Activated T-helper 2 cell treated with anti-CD3 and anti-CD28 coated beads, Interferon-gamma antibody, Interleukin-2, Interleukin-4, amounts not matched to agents 10 μg/mL and 5 μg/mL and 100 μg/mL, durations not matched to agents 14 hours and 24 hours and 36 hours (primary cell): ENCODE data around the gene GSK3A. TPM values are rescaled to one million over a fixed set of nuclear protein-coding genes. Genes with fewer than 3 reads are reported as not detected.

ENCODE experiments used
- DNase-seq: peaks from one replicate; pipeline ENCODE4 v3.0.0; 2021; ENCODE audit warnings: low spot score
- H3K27ac Mint-ChIP-seq: one replicate; pipeline ENCODE4 v1.8.0; 2021; ENCODE audit warnings: mixed read lengths
- H3K27me3 Mint-ChIP-seq: one replicate; pipeline ENCODE4 v1.8.0; 2021; ENCODE audit warnings: low read depth, mixed read lengths
- H3K36me3 Mint-ChIP-seq: one replicate; pipeline ENCODE4 v1.8.0; 2021; ENCODE audit warnings: low read depth, mixed read lengths
- H3K4me1 Mint-ChIP-seq: one replicate; pipeline ENCODE4 v1.8.0; 2021; ENCODE audit warnings: low read depth, mixed read lengths
- H3K4me3 Mint-ChIP-seq: one replicate; pipeline ENCODE4 v1.8.0; 2021; ENCODE audit warnings: low read depth, mild to moderate bottlenecking, moderate library complexity, mixed read lengths
- H3K9me3 Mint-ChIP-seq: one replicate; pipeline ENCODE4 v1.8.0; 2021; ENCODE audit warnings: mixed read lengths
- intact Hi-C: fragments of 100-400 bp; cut with micrococcal nuclease; formaldehyde crosslinking; loops from one replicate; pipeline ENCODE4 v1.15.1; 2023
- total RNA-seq: library from RNA; stranded (reverse); gene quantifications from 2 replicates; pipeline ENCODE4 v1.2.3, GENCODE V29; 2022

The GSK3A gene
- total RNA-seq, 1 donor from 2014 or later, result 52.4 TPM

- Mint-ChIP-seq H3K27ac (peak overlapping the region; percentile 47), H3K36me3 (peaks cover 19% of the 10 kb centered on the region), H3K9me3 (no peaks in the 10 kb centered on the region), H3K4me1 (peaks cover 28% of the 10 kb centered on the region), H3K4me3 (peak overlapping the region; percentile 88), H3K27me3 (no peaks in the 10 kb centered on the region)
- DNase-seq, result no peak
- intact Hi-C loops, result no loop called here
Observed at GRCh38 chr19:42285541-42285941, 43.1 kb upstream of the GSK3A start.

- peaks cover 18% of the 10 kb centered on the region for H3K36me3 Mint-ChIP-seq
- DNase-seq, result no peak
- peak overlapping the region; percentile 82 for H3K27ac Mint-ChIP-seq
- peak overlapping the region; percentile 88 for H3K4me3 Mint-ChIP-seq
- intact Hi-C loops, result no loop called here
- H3K4me1 Mint-ChIP-seq, result peaks cover 28% of the 10 kb centered on the region
- no peaks in the 10 kb centered on the region for H3K9me3 Mint-ChIP-seq
- no peaks in the 10 kb centered on the region for H3K27me3 Mint-ChIP-seq
Observed at GRCh38 chr19:42284591-42285341, 42.4 kb upstream of the GSK3A start.

GRCh38 chr19:42284066-42284501, 41.7 kb upstream of the GSK3A start:
- H3K4me3 Mint-ChIP-seq, result no peak overlapping the region
- H3K36me3 Mint-ChIP-seq, result peaks cover 14% of the 10 kb centered on the region
- H3K27me3 Mint-ChIP-seq, result no peaks in the 10 kb centered on the region
- intact Hi-C loops, result no loop called here
- DNase-seq, result peak; percentile 80
- no peaks in the 10 kb centered on the region for H3K9me3 Mint-ChIP-seq
- H3K4me1 Mint-ChIP-seq, result peaks cover 35% of the 10 kb centered on the region
- H3K27ac Mint-ChIP-seq, result no peak overlapping the region

- intact Hi-C loops, result loop anchor here (1.0 to 2.0 kb wide), 7 partner anchors 15 to 151 kb away; partner anchors contain the start of genes ERF, MEGF8, PAFAH1B3 and POU2F2
- H3K36me3 Mint-ChIP-seq, result peaks cover 16% of the 10 kb centered on the region
- H3K27ac Mint-ChIP-seq, result no peak overlapping the region
- H3K27me3 Mint-ChIP-seq, result no peaks in the 10 kb centered on the region
- no peak overlapping the region for H3K4me3 Mint-ChIP-seq
- no peaks in the 10 kb centered on the region for H3K9me3 Mint-ChIP-seq
- peak; percentile 91 for DNase-seq
- peaks cover 39% of the 10 kb centered on the region for H3K4me1 Mint-ChIP-seq
Observed at GRCh38 chr19:42283188-42284065, 41.0 kb upstream of the GSK3A start.

- no peak for DNase-seq
- H3K27ac Mint-ChIP-seq, result peak overlapping the region; percentile 89
- no peaks in the 10 kb centered on the region for H3K27me3 Mint-ChIP-seq
- H3K9me3 Mint-ChIP-seq, result no peaks in the 10 kb centered on the region
- H3K36me3 Mint-ChIP-seq, result peaks cover 18% of the 10 kb centered on the region
- intact Hi-C loops, result loop anchor here (1.0 to 2.0 kb wide), 7 partner anchors 15 to 150 kb away; partner anchors contain the start of genes ERF, MEGF8, PAFAH1B3 and POU2F2
- H3K4me1 Mint-ChIP-seq, result peaks cover 39% of the 10 kb centered on the region
- peak overlapping the region; percentile 71 for H3K4me3 Mint-ChIP-seq
Observed at GRCh38 chr19:42282819-42283187, 40.4 kb upstream of the GSK3A start.

- no peaks in the 10 kb centered on the region for H3K9me3 Mint-ChIP-seq
- H3K27ac Mint-ChIP-seq, result peak overlapping the region; percentile 89
- DNase-seq, result no peak
- intact Hi-C loops, result loop anchor here (2.0 kb wide), 4 partner anchors 21 to 149 kb away; partner anchors contain the start of genes MEGF8, PAFAH1B3, POU2F2 and PRR19
- peaks cover 14% of the 10 kb centered on the region for H3K36me3 Mint-ChIP-seq
- peaks cover 39% of the 10 kb centered on the region for H3K4me1 Mint-ChIP-seq
- H3K4me3 Mint-ChIP-seq, result peak overlapping the region; percentile 78
- no peaks in the 10 kb centered on the region for H3K27me3 Mint-ChIP-seq
Observed at GRCh38 chr19:42281827-42282762, 39.7 kb upstream of the GSK3A start.

GRCh38 chr19:42281146-42281826, 38.9 kb upstream of the GSK3A start:
- Mint-ChIP-seq H3K4me1 (peaks cover 46% of the 10 kb centered on the region), H3K9me3 (no peaks in the 10 kb centered on the region), H3K27ac (peak overlapping the region; percentile 89), H3K4me3 (peak overlapping the region; percentile 78), H3K27me3 (no peaks in the 10 kb centered on the region), H3K36me3 (peaks cover 16% of the 10 kb centered on the region)
- intact Hi-C loops, result no loop called here
- no peak for DNase-seq

GRCh38 chr19:42280815-42281145, 38.4 kb upstream of the GSK3A start:
- H3K27ac Mint-ChIP-seq, result peak overlapping the region; percentile 16
- intact Hi-C loops, result no loop called here

GRCh38 chr19:42279902-42280814, 37.8 kb upstream of the GSK3A start:
- peak; percentile 86 for DNase-seq
- Mint-ChIP-seq H3K36me3 (peaks cover 19% of the 10 kb centered on the region), H3K4me1 (peaks cover 44% of the 10 kb centered on the region), H3K27ac (peak overlapping the region; percentile 93), H3K27me3 (no peaks in the 10 kb centered on the region), H3K4me3 (peak overlapping the region; percentile 91), H3K9me3 (no peaks in the 10 kb centered on the region)
- intact Hi-C loops, result loop anchor here (1.0 kb wide), 1 partner anchor 10 kb away; no protein-coding TSS in a partner anchor

More at GRCh38 chr19:42280815-42281145, 38.4 kb upstream of the GSK3A start:
- Mint-ChIP-seq H3K4me1 (peaks cover 46% of the 10 kb centered on the region), H3K36me3 (peaks cover 16% of the 10 kb centered on the region), H3K4me3 (peak overlapping the region; percentile 78), H3K27me3 (no peaks in the 10 kb centered on the region), H3K9me3 (no peaks in the 10 kb centered on the region)
- no peak for DNase-seq

- no peak for DNase-seq
- H3K4me1 Mint-ChIP-seq, result peaks cover 42% of the 10 kb centered on the region
- no peaks in the 10 kb centered on the region for H3K27me3 Mint-ChIP-seq
- peaks cover 28% of the 10 kb centered on the region for H3K36me3 Mint-ChIP-seq
- no peaks in the 10 kb centered on the region for H3K9me3 Mint-ChIP-seq
- H3K4me3 Mint-ChIP-seq, result peak overlapping the region; percentile 91
- H3K27ac Mint-ChIP-seq, result peak overlapping the region; percentile 93
- intact Hi-C loops, result loop anchor here (1.0 kb wide), 1 partner anchor 9 kb away; no protein-coding TSS in a partner anchor
Observed at GRCh38 chr19:42279155-42279901, 36.9 kb upstream of the GSK3A start.
